ENCODE data around the gene TOMM34.

DNA sequence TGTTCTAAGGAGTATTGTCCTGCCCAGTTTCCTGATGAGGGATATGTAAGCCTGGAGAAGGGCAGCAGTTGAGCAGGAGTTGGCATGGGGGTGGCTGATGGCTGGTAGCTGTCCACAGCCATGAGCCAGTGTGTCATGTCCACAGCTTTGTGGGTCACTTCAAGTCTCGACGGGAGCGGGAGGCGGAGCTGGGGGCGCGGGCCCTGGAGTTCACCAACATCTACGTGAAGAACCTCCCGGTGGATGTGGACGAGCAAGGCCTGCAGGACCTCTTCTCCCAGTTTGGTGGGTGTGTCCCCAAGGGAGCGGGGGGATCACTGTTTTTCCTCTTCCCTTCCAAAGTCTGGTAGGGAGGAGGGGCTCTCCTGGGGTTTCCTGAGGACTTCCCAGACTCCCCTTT lies 41.4 kb downstream of the TOMM34 start:
- TF ChIP-seq CTCF (IDR thresholded peaks at IDR 0.05; ENCODE audit: poor library complexity, severe bottlenecking), result no peak
- no peak for TF ChIP-seq EZH2 (IDR thresholded peaks at IDR 0.05; ENCODE audit: borderline replicate concordance, insufficient read depth, low read length, poor library complexity, severe bottlenecking)
- no peak for TF ChIP-seq RAD21 (conservative IDR thresholded peaks at IDR 0.05)
- no peak for TF ChIP-seq POLR2AphosphoS5 (IDR thresholded peaks at IDR 0.05)
- TF ChIP-seq REST (IDR thresholded peaks at IDR 0.05; ENCODE audit: borderline replicate concordance), result no peak
- no peak for TF ChIP-seq SMC3 (conservative IDR thresholded peaks at IDR 0.05; ENCODE audit: poor library complexity)
